HepG2 (cell line): ENCODE measurements around the gene CHN2. TPM values are rescaled to one million over a fixed set of nuclear protein-coding genes. Genes with fewer than 3 reads are reported as not detected.

Source experiments
- AGO1 ChIP-seq: fragments of 200-400 bp; formaldehyde crosslinking; IDR thresholded peaks from 2 replicates; pipeline ENCODE4 v1.6.1; 2017; ENCODE audit warnings: mild to moderate bottlenecking, low read depth, low read length, moderate library complexity; ENCODE audit not compliant: poor library complexity, severe bottlenecking
- BRCA1 ChIP-seq: sonication (generic); formaldehyde crosslinking; IDR thresholded peaks from 2 replicates; pipeline ENCODE4 v1.4.0; 2020; ENCODE audit warnings: missing genetic modification reagents
- HDAC2 ChIP-seq: sonication (generic); formaldehyde crosslinking; IDR thresholded peaks from 2 replicates; pipeline ENCODE4 v1.4.0; 2020; ENCODE audit warnings: missing genetic modification reagents
- KLF16 ChIP-seq, 2 experiments: sonication (generic) in 1 of 2; formaldehyde crosslinking in 1 of 2; IDR thresholded peaks; 2 replicates each; pipeline versions ENCODE4 v1.6.1 to v1.8.0; 2016 to 2023; ENCODE audit warnings: missing genetic modification reagents in 2 of 2, missing compliant biosample characterization in 1 of 2
- LCORL ChIP-seq, 2 experiments: fragments of 450-650 bp in 1 of 2; sonication (generic) in 1 of 2; formaldehyde crosslinking in 1 of 2; IDR thresholded peaks; 2 replicates each; pipeline versions ENCODE4 v1.5.0 to v1.6.1; 2017 to 2020; ENCODE audit warnings: antibody characterized with exemption in 1 of 2, missing genetic modification reagents in 1 of 2
- NFKB2 ChIP-seq: sonication (generic); formaldehyde crosslinking; IDR thresholded peaks from 2 replicates; pipeline ENCODE4 v1.4.0; 2020; ENCODE audit warnings: missing genetic modification reagents, borderline replicate concordance
- PHF21A ChIP-seq: sonication (generic); formaldehyde crosslinking; IDR thresholded peaks from 2 replicates; pipeline ENCODE4 v1.5.0; 2020; ENCODE audit warnings: mild to moderate bottlenecking, missing genetic modification reagents
- RARA ChIP-seq: IDR thresholded peaks from 2 replicates; pipeline ENCODE4 v1.6.1; 2016; ENCODE audit warnings: missing genetic modification reagents, missing compliant biosample characterization
- STAT6 ChIP-seq: sonication (generic); formaldehyde crosslinking; IDR thresholded peaks from 2 replicates; pipeline ENCODE4 v1.4.0; 2020; ENCODE audit warnings: missing genetic modification reagents, mild to moderate bottlenecking, borderline replicate concordance
- ZBTB3 ChIP-seq: sonication (generic); formaldehyde crosslinking; IDR thresholded peaks from 2 replicates; pipeline ENCODE4 v1.4.0; 2020; ENCODE audit warnings: low read depth, mild to moderate bottlenecking, moderate library complexity, missing genetic modification reagents, borderline replicate concordance
- ZFYVE20 ChIP-seq: sonication (generic); formaldehyde crosslinking; IDR thresholded peaks from 2 replicates; pipeline ENCODE4 v1.8.0; 2023; ENCODE audit warnings: low read depth, mild to moderate bottlenecking, moderate library complexity, missing genetic modification reagents, borderline replicate concordance
- ZMYM2 ChIP-seq: sonication (generic); formaldehyde crosslinking; IDR thresholded peaks from 2 replicates; pipeline ENCODE4 v1.8.0; 2022; ENCODE audit warnings: mild to moderate bottlenecking, missing genetic modification reagents
- ZNF101 ChIP-seq: sonication (generic); formaldehyde crosslinking; IDR thresholded peaks from 2 replicates; pipeline ENCODE4 v1.4.0; 2020; ENCODE audit warnings: mild to moderate bottlenecking, low read depth, missing genetic modification reagents, borderline replicate concordance
- ZNF629 ChIP-seq: sonication (generic); formaldehyde crosslinking; conservative IDR thresholded peaks from 2 replicates; pipeline ENCODE4 v1.5.0; 2020; ENCODE audit warnings: missing genetic modification reagents
- ZNF713 ChIP-seq: sonication (generic); formaldehyde crosslinking; IDR thresholded peaks from 2 replicates; pipeline ENCODE4 v1.4.0; 2020; ENCODE audit warnings: mild to moderate bottlenecking, missing genetic modification reagents
- ZNF720 ChIP-seq: sonication (generic); formaldehyde crosslinking; IDR thresholded peaks from 2 replicates; pipeline ENCODE4 v1.4.0; 2020; ENCODE audit warnings: missing genetic modification reagents
- ZNF777 ChIP-seq: sonication (generic); formaldehyde crosslinking; IDR thresholded peaks from 2 replicates; pipeline ENCODE4 v1.4.0; 2020; ENCODE audit warnings: missing genetic modification reagents
- polyA plus RNA-seq, 8 experiments: library from polyadenylated mRNA; depleted of rRNA in 3 of 8; stranded (reverse) in 7 of 8; unstranded in 1 of 8; fragments of >200 nt; fragmentation: Illumina TruSeq in 4 of 8; extraction: Trizol in 4 of 8; gene quantifications; 2 replicates each; pipeline versions ENCODE4 v1.2.1 to v1.2.3, GENCODE V29; 2011 to 2016; ENCODE audit warnings: low read depth in 4 of 8, missing spikeins in 1 of 8, mixed read lengths in 1 of 8; ENCODE audit not compliant: insufficient read depth in 1 of 8
- total RNA-seq, 5 experiments: library from RNA; depleted of rRNA; stranded (reverse); fragments of >200 nt; fragmentation: Illumina TruSeq; extraction: Trizol; gene quantifications; 2 replicates each; pipeline ENCODE4 v1.2.3, GENCODE V29; 2016; ENCODE audit warnings: low read depth in 1 of 5
- TF ChIP-seq, protein P1 (sequence below), 2 experiments: fragments of 450-650 bp in 1 of 2; sonication (generic) in 1 of 2; formaldehyde crosslinking in 1 of 2; IDR thresholded peaks; 2 replicates each; pipeline versions ENCODE4 v1.6.1 to v1.8.0; 2016 to 2022; ENCODE audit warnings: antibody characterized with exemption in 1 of 2, mild to moderate bottlenecking in 1 of 2, missing genetic modification reagents in 1 of 2
- TF ChIP-seq, protein P2 (sequence below): IDR thresholded peaks from 2 replicates; pipeline ENCODE4 v1.6.1; 2012; ENCODE audit warnings: inconsistent platforms

The CHN2 gene
- total and polyA plus RNA-seq, 2 of the 13 experiments (the other 11 are each of a cell fraction or from before 2014, with no cell fraction given): 23.5 to 30.5 TPM

GRCh38 chr7:29328045-29328444, 133.5 kb downstream of the CHN2 start (continued):
- no peak for TF ChIP-seq ZNF101 (CRISPR knock-in tag)
- no peak for TF ChIP-seq LCORL (IDR thresholded peaks at IDR 0.05)
- no peak for TF ChIP-seq LCORL (CRISPR knock-in tag; IDR thresholded peaks at IDR 0.05)
- no peak for TF ChIP-seq PHF21A (CRISPR knock-in tag)
- TF ChIP-seq NFKB2 (CRISPR knock-in tag): no peak
- TF ChIP-seq HDAC2 (CRISPR knock-in tag): peak; percentile 61
- TF ChIP-seq ZNF629: no peak
- TF ChIP-seq, protein P1, sequence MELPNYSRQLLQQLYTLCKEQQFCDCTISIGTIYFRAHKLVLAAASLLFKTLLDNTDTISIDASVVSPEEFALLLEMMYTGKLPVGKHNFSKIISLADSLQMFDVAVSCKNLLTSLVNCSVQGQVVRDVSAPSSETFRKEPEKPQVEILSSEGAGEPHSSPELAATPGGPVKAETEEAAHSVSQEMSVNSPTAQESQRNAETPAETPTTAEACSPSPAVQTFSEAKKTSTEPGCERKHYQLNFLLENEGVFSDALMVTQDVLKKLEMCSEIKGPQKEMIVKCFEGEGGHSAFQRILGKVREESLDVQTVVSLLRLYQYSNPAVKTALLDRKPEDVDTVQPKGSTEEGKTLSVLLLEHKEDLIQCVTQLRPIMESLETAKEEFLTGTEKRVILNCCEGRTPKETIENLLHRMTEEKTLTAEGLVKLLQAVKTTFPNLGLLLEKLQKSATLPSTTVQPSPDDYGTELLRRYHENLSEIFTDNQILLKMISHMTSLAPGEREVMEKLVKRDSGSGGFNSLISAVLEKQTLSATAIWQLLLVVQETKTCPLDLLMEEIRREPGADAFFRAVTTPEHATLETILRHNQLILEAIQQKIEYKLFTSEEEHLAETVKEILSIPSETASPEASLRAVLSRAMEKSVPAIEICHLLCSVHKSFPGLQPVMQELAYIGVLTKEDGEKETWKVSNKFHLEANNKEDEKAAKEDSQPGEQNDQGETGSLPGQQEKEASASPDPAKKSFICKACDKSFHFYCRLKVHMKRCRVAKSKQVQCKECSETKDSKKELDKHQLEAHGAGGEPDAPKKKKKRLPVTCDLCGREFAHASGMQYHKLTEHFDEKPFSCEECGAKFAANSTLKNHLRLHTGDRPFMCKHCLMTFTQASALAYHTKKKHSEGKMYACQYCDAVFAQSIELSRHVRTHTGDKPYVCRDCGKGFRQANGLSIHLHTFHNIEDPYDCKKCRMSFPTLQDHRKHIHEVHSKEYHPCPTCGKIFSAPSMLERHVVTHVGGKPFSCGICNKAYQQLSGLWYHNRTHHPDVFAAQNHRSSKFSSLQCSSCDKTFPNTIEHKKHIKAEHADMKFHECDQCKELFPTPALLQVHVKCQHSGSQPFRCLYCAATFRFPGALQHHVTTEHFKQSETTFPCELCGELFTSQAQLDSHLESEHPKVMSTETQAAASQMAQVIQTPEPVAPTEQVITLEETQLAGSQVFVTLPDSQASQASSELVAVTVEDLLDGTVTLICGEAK (IDR thresholded peaks at IDR 0.05): no peak
- TF ChIP-seq, protein P1 (CRISPR knock-in tag; IDR thresholded peaks at IDR 0.05): no peak
- no peak for TF ChIP-seq ZBTB3 (CRISPR knock-in tag)
- no peak for TF ChIP-seq KLF16 (CRISPR knock-in tag; IDR thresholded peaks at IDR 0.05)
- no peak for TF ChIP-seq ZNF720 (CRISPR knock-in tag)
- TF ChIP-seq RARA (CRISPR knock-in tag): peak; percentile 47; the same call in 1 of the 2 replicates
- no peak for TF ChIP-seq BRCA1 (CRISPR knock-in tag)
- TF ChIP-seq STAT6 (CRISPR knock-in tag): no peak
- TF ChIP-seq ZFYVE20 (CRISPR knock-in tag): no peak
- no peak for TF ChIP-seq ZNF777 (CRISPR knock-in tag)
- TF ChIP-seq AGO1: no peak
- no peak for TF ChIP-seq ZNF713 (CRISPR knock-in tag)
- TF ChIP-seq, protein P2, sequence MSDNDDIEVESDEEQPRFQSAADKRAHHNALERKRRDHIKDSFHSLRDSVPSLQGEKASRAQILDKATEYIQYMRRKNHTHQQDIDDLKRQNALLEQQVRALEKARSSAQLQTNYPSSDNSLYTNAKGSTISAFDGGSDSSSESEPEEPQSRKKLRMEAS: no peak
- no peak for TF ChIP-seq ZMYM2 (CRISPR knock-in tag)
